ENCODE results near the gene HYI.
A peak's percentile ranks its signal among the peaks of the same experiment; 100 is the strongest.
"Not testable (repeated sequence)": the region's sequence is repeated elsewhere in the genome, so short reads cannot be mapped to it uniquely, and the experiment has no call there.

HYI gene

GRCh38 chr1:43427524-43427923 lies 26.2 kb downstream of the HYI start:
- no peak for DNase-seq (ENCODE audit: low read depth in 2 of 2)

GRCh38 chr1:43426221-43426620 lies 27.5 kb downstream of the HYI start:
- no peak for DNase-seq (ENCODE audit: low read depth in 2 of 2)

GRCh38 chr1:43425045-43425444 lies 28.7 kb downstream of the HYI start:
- DNase-seq (ENCODE audit: low read depth in 2 of 2): no peak

GRCh38 chr1:43423672-43424550 lies 29.8 kb downstream of the HYI start:
- no peak for DNase-seq (ENCODE audit: low read depth in 2 of 2)

DNA sequence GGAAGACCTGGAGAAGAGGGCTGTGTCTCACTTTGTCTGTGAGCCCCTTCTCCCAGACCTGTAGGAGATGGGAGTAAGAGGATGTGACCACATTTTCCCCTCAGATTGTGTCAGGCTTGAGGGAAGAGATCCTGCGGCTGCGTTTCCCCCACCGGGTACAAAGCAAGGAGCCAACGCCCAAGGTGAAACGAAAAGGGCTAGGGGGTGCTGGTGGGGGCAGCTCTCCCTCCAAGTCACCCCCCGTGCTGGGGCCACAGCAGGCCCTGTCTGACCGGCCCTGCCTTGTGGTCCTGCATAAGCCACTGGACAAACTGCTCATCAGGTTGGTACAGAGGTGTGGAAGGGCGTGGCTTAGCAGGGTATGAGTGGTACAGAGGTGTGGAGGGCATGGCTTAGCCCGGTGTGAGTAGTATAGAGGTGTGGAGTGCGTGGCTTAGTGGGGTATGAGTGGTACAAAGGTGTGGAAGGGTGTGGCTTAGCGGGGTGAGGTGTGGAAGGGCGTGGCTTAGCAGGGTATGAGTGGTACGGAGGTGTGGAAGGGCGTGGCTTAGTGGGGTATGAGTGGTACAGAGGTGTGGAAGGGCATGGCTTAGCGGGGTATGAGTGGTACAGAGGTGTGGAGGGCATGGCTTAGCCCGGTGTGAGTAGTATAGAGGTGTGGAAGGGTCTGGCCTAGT lies 30.6 kb downstream of the HYI start:
- DNase-seq (ENCODE audit: low read depth in 2 of 2): no peak

- DNase-seq (ENCODE audit: low read depth in 2 of 2): no peak
Measured at GRCh38 chr1:43421976-43422750, 31.6 kb downstream of the HYI start.

DNA sequence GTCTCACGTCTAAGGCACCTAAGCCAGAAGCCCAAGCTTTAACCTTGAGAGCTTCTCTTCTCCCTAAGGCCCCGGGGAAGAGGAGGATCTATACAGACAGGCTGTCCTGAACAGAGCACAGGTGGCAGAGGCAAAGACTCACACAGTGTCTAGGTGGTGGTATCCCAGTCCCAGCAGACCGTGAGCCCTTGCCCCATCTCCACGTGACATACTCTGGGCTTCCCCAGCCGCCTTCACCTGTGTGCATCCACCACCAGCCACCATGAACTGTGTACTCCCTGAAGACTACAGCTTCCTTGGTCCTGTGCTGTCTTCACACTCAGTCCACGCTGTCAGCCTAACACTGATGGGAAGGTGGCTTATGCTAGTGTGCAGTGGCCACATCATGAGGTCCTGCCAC lies 32.3 kb downstream of the HYI start:
- DNase-seq (ENCODE audit: low read depth in 2 of 2): no peak

GRCh38 chr1:43420874-43421273 lies 32.9 kb downstream of the HYI start:
- no peak for DNase-seq (ENCODE audit: low read depth in 2 of 2)

DNA sequence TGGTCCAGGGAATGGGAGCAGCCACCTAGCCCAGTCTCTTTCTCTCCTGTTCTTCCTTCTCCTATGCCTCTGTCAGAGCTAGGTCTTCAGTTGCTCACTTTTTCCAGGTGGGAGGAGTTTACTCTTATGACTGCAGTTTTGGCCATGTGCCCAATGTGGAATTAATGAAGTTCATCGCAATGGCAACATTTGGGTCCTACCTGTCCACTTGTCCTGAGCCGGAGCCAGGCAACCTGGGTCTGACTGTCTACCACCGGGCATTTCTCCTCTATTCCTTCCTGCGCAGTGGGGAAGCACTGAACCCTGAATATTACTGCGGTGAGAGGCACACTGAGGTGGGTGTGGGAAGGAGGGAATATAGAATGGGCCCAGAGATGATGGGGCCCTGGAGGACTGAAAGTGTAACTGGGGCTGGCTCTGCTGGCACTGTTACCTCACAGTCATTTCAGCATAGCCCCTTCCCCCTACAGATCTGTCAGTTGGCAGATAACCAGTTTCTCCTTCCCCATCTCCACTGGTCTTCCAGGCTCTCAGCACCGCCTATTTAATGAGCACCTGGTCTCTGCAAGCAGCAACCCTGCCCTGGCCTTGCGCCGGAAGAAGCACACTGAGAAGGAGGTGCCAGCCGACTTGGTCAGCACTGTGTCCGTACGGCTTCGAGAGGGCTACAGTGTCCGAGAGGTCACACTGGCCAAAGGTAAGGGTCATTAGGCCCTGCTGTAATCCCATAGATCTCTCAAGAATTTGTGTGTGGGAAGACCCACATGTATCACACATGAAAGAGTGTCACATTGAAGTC lies 33.9 kb downstream of the HYI start:
- no peak for DNase-seq (ENCODE audit: low read depth in 2 of 2)

- no peak for DNase-seq (ENCODE audit: low read depth in 2 of 2)
Measured at GRCh38 chr1:43418858-43419257, 34.9 kb downstream of the HYI start.

DNA sequence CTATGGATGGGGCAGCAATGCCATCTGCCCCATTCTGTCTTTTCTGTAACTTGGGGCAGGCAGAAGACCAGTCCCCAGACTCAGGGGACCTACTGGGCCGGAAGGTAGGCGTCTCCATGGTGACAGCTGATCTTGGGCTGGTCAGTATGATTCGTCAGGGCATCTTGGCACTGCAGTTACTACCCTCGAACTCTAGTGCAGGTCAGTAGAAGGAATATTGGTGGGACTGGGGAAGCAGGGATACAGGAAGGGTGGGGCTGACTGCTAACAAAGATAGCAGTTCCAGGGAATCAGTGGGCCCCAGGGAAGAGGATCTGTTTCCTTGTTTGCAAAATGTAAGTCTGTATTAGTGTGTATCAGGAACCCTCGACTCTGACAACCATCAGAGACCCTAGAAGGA lies 37.8 kb downstream of the HYI start:
- no peak for DNase-seq (ENCODE audit: low read depth in 2 of 2)

DNA sequence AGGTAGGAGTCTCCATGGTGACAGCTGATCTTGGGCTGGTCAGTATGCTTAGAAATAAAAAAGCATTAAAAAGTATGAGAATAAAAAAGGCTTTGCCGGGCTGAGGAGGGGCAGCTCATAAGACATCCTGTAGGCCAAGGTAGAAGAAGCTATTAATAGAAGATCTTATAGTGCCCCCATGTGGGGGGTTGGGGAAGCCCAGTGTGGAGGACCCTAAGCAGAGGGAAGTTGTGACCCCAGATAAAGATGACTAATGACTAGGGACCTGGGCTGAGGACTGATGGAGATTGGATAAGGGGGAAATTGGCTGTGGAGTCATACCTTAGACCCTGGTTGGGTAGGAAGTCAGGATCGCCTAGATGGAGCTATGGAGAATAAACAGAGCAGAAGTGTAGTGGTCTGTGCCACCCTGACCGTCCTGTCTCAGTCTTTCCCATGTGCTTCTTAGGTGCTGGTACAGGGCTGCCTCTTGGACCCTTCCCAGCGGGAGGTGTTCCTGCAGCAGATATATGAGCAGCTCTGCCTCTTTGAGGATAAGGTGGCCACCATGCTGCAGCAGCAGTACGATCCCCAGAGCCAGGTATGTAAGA lies 39.0 kb downstream of the HYI start:
- DNase-seq (ENCODE audit: low read depth in 2 of 2): peak; percentile 22 to 37

DNA sequence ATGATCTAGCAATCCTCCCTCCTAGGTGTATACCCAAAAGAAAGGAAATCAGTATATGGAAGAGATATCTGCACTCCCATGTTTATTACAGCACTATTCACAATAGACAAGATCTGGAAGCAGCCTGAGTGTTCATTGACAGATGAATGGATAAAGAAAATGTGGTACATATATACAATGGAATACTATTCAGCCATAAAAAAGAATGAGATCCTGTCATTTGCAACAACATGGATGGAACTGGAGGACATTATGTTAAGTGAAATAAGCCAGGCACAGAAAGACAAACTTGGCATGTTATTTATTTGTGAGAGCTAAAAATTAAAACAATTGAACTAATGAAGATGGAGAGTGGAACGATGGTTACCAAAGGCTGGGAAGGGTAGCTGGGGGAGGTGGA lies 40.3 kb downstream of the HYI start:
- not testable (repeated sequence) for DNase-seq (ENCODE audit: low read depth in 2 of 2)

DNA sequence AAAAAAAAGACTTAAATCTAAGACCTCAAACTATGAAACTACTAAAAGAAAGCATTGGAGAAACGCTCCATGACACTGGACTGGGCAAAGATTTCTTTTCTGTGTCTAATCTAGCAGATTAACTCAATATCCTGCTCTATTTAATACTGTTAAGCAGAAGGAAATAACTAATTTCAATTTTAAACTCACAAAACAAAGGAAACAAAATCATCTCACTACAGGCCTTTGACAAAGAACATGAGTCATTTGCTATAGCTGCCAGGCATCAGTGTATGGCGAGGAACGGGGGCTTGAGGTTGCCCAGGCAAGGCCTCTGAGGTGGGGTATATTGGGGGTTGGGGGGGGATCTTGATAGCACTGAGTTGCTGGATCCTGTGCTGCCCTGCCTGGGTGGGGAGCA lies 43.2 kb downstream of the HYI start:
- DNase-seq (ENCODE audit: low read depth in 2 of 2): no peak

DNA sequence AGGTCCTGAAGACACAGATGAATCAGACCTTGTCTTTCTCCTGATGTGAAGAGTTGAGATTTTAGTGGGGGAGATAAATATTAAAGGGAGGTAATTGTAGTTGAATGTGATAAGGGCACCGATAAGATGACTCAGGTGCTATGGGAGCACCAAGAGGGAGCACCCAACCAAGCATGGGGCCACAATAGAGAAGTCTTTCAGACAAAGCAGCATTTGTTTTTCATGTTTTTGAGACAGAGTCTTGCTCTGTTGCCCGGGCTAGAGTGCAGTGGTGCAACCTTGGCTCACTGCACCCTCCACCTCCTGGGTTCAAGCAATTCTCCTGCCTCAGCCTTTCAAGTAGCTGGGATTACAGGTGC lies 47.9 kb downstream of the HYI start:
- DNase-seq (ENCODE audit: low read depth in 2 of 2): no peak

GRCh38 chr1:43405219-43405875 lies 48.4 kb downstream of the HYI start:
- DNase-seq (ENCODE audit: low read depth in 2 of 2): no peak

- DNase-seq (ENCODE audit: low read depth in 2 of 2): no peak
Measured at GRCh38 chr1:43404353-43404752, 49.4 kb downstream of the HYI start.

- DNase-seq (ENCODE audit: low read depth in 2 of 2): no peak
Measured at GRCh38 chr1:43402089-43402865, 51.5 kb downstream of the HYI start.

Measured in stimulated activated CD8-positive, alpha-beta memory T cell treated with anti-CD3 and anti-CD28 coated beads, Interleukin-15, amount 100 ng/mL, for 4 hours (primary cell).